ENCODE measurements around the gene KY.
A peak's percentile ranks its signal among the peaks of the same experiment; 100 is the strongest.

KY gene

DNA sequence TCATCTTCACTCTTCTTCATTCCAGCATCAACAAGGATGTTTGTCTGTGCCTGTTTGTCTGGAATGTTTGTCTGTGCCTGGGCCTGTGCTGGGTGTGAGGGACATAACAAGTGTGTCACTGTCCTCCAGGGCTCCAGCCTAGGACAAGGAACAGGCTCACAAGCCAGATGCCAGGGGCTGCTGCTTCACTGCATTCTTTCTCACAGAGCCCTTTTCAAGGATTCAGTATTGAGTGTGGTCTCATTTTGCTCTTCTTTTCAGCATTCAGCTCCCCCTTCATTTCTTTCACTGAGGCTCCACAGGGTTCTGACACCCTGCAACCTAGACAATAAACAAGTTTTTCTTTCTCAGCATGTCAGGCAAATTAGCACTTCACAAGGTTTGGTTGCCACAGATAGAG is 43.6 kb upstream of the KY start:
- no peak for DNase-seq (ENCODE audit: extremely low read depth, low read depth)
- TF ChIP-seq, protein P1, sequence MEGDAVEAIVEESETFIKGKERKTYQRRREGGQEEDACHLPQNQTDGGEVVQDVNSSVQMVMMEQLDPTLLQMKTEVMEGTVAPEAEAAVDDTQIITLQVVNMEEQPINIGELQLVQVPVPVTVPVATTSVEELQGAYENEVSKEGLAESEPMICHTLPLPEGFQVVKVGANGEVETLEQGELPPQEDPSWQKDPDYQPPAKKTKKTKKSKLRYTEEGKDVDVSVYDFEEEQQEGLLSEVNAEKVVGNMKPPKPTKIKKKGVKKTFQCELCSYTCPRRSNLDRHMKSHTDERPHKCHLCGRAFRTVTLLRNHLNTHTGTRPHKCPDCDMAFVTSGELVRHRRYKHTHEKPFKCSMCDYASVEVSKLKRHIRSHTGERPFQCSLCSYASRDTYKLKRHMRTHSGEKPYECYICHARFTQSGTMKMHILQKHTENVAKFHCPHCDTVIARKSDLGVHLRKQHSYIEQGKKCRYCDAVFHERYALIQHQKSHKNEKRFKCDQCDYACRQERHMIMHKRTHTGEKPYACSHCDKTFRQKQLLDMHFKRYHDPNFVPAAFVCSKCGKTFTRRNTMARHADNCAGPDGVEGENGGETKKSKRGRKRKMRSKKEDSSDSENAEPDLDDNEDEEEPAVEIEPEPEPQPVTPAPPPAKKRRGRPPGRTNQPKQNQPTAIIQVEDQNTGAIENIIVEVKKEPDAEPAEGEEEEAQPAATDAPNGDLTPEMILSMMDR (IDR thresholded peaks at IDR 0.05; ENCODE audit: low read depth, low read length), result no peak

DNA sequence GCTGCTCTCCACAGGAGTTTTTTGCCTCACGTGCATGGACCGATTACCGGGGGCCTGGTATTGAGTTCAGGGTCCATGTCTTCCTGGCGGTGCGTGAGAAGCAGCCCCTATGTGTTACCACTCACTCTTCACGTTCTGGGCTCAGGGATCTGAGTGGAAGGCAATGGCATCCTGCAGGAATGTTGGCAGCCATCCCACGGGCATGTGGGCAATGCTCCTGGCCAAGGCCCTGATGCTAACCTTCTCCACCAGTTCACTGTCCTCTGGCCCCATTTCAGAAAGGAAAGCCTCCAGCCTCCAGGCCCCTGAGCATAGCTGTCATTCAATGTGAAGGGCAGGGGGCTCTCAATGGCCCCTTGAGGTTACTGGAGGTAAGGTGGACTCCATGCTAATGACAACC is 43.0 kb upstream of the KY start:
- TF ChIP-seq, protein P1 (IDR thresholded peaks at IDR 0.05; ENCODE audit: low read depth, low read length), result no peak
- no peak for DNase-seq (ENCODE audit: extremely low read depth, low read depth)

DNA sequence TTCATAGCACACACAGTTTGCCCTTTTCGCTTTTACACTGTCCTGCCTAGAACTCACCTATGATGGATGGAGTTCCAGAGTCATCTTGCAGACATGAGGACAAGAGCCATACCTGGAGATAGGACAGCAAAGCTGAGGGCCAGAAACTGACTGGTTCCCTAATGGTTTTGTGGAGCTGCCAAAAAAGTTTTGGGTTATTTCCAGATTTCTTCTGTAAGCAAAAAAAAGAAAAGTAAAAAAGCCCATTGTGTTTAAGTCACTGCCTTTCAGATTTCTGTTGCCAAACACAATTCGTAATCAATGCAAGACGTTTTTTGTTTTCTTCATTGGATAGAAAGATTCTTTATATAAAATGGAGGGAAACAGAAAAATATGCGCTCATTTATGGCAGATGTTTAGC is 42.4 kb upstream of the KY start:
- TF ChIP-seq, protein P1 (IDR thresholded peaks at IDR 0.05; ENCODE audit: low read depth, low read length), result no peak
- no peak for DNase-seq (ENCODE audit: extremely low read depth, low read depth)

DNA sequence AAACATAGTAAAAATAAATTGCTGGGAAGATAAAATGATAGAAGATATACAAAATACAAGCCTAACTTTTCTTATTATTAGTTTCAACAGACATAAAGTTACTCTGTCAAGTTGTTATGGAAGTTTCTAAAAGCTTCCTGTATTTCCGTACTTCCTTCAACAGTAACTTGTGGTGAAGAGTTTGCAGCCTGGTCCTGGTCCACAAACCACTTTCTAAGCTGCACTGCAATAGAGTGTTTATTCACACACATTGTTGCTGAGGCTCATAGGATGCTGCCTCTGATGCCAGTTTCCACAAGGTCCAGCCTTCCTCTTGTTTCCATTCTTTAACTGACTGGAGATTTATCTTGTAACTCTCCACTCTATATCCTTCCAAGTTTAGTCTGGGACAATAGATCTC is 39.4 kb upstream of the KY start:
- TF ChIP-seq, protein P1 (IDR thresholded peaks at IDR 0.05; ENCODE audit: low read depth, low read length), result no peak
- DNase-seq (ENCODE audit: extremely low read depth, low read depth), result no peak

DNA sequence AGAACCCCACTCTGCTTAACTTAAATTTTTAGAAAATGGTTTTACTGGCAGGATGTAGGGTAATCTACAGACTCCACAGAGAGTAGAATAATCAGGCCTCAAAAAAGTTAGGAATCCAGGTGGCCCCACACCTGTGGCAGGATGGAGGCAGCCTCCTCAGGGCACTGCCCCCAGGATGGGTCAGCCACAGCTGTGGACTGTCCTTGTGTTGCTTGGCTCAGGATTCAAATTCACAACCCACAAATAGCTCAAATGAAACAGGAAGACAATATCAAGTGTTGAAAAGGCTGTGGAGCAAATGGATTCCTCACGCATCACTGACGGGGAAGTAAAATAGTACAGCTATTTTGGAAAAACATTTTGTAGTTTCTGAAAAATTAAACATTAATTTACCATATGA is 36.8 kb upstream of the KY start:
- TF ChIP-seq, protein P1 (IDR thresholded peaks at IDR 0.05; ENCODE audit: low read depth, low read length), result no peak
- DNase-seq (ENCODE audit: extremely low read depth, low read depth), result no peak

DNA sequence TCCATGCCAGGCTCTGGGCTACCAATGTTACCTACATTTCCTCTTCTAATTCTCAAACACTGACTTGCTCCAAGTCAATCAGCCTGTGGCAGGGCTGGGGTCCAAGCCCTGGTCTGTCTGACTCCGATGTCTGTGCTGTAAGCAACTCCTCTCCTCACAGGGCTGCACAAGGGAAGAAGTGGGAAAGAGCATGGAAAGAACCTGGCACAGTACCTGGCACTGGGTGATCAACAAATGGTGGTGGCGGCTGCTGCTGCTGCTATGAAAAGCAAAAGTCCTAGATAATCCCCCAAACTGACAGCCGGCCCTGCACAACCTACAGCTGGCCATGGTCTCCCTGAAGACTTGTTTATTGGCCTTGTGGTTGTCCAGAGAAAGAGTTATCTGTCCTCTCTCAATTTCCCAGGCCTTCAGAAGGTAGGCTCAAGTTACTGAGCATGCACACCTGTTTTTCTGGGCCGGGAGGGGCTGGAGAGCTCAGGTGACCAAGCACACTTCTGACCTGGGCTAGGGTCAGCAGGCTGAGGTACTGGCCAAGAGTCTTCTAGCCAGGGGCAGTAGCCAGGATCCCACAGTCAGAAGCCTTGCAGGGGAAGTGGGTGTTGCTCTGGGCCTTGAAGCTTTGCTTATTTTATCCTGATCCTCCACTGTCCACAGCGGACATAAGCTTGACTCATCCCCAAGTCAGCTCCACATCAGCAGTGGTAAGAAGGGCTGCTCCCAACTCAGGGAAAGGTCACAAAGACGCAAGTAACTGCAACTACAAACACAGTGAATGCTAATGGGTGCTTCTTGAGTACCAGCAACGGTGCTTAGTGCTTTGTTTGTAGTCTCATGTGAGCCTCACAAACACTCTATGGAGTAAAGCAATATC is 35.3 kb upstream of the KY start:
- peak; percentile 31 for DNase-seq (ENCODE audit: extremely low read depth, low read depth)
- TF ChIP-seq, protein P1 (IDR thresholded peaks at IDR 0.05; ENCODE audit: low read depth, low read length), result no peak

DNA sequence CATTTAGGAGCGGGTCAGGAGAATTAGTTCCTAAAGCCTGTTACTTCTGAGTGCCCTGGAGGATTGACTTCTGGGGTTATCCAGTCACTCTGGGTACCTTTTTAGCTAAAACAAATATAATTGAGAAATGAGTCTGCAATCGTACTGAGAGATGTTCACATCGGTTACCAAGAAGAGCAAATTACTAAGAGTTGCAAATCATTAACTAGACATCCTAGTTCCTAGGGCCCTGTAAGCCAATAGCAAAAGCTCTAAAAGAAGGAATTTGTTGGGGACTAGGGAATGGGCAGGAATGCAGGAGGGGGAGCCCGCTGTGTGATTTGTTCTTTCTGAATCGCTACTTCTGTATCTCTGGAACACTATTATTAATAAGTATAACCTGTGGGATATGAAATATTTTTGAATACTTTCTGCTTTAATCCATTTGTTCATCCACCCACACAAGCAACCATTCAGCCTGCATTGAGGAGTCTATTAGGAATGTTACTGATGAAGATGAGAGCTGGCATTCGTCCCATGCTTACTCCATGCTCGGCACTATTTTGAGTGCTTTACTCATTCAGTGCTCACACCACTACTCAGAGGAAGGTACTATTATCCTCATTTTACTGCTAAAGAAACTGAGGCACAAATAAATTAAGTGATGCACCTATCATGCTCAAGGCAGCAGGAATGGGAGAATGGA is 31.5 kb upstream of the KY start:
- TF ChIP-seq, protein P1 (IDR thresholded peaks at IDR 0.05; ENCODE audit: low read depth, low read length), result no peak
- DNase-seq (ENCODE audit: extremely low read depth, low read depth), result no peak
